DND-41 (cell line): ENCODE measurements around the gene TARM1.

ENCODE experiments used
- CTCF ChIP-seq: IDR thresholded peaks from 2 replicates; pipeline ENCODE4 v1.5.1; 2012; ENCODE audit warnings: borderline replicate concordance, low read length, moderate library complexity, mild to moderate bottlenecking; ENCODE audit not compliant: poor library complexity, severe bottlenecking; ENCODE audit errors: extremely low read depth
- EZH2 ChIP-seq: IDR thresholded peaks from 3 replicates; pipeline ENCODE4 v1.6.1; 2012; ENCODE audit warnings: borderline replicate concordance, low read depth, mild to moderate bottlenecking, moderate library complexity, low read length, inconsistent platforms; ENCODE audit not compliant: severe bottlenecking

- no peak for TF ChIP-seq CTCF
- no peak for TF ChIP-seq EZH2
Measured at GRCh38 chr19:54024660-54025059, 56.5 kb downstream of the TARM1 start.
